ENCODE data around the gene SFSWAP. TPM values are rescaled to one million over a fixed set of nuclear protein-coding genes. Genes with fewer than 3 reads are reported as not detected.

Gene SFSWAP
- total and polyA plus RNA-seq, 2 of the 8 experiments (the other 6 are each of a cell fraction or from before 2014, with no cell fraction given), result 36.5 to 49.5 TPM

DNA sequence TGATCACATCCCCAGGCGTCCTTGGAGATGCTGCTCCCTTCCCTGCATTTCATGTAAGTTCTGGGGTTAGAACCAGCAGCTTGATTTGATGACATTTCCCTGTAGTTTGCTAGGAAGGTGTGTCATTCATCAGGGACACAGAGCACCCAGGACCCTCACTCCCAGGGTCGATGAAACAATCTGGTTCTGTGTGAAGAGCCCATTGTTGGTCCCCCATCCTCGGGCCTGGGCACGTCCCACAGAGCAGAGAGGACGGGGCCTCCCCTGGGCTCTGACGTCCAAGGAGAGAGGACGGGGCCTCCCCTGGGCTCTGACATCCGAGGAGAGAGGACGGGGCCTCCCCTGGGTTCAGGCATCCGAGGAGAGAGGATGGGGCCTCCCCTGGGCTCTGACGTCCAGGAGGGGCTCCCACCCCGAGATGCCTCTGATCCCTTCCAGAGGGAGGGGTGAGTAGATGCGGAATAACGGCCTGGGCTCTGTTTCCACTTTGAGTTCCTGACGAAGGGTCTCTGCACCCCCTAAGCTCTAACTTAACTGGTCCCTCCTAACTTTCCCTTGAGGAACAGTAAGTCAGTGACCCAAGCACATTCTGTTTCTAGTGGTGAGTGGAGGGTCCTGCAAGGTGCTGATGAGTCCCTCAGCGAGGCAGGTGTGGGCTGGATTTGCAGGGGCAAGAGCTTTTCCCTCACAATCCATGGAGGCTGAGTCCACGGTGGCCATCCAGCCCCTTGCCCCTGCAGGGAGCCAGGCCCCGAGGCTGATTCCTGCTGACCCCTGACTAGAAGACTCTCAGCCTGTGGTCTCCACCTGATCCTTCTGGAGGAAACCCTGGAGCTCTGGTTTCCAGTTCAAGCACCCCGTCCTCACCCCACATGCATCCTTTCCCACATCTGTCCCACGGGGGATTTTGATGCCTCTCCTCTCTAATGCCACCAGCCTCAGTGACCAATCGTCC is 35.5 kb upstream of the SFSWAP start:
- no peak overlapping the region for H2BK15ac ChIP-seq (ENCODE audit: low read length)
- H3K4ac ChIP-seq (replicated peaks; ENCODE audit: insufficient read length, low read depth, low read length), result no peak overlapping the region
- FAIRE-seq (no peak), DNase-seq (ENCODE audit: low read depth in 1 of 2, low spot score in 2 of 2) (no peak)
- ChIA-PET POLR2A (ENCODE audit: partially characterized antibody) (interaction anchor here (1.2 kb wide), 1 partner anchor 18 kb away, joined by 3 read pairs; no protein-coding TSS in a partner anchor), CTCF (ENCODE audit: partially characterized antibody) (interaction anchor here (0.8 to 1.1 kb wide), 2 partner anchors 17 to 562 kb away, joined by 3 read pairs; no protein-coding TSS in a partner anchor)
- H3K79me1 ChIP-seq (ENCODE audit: low read depth, low read length), result no peaks in the 10 kb centered on the region
- no peaks in the 10 kb centered on the region for H4K20me1 ChIP-seq (replicated peaks in 1 of 2; ENCODE audit: control insufficient read depth in 1 of 2, insufficient read depth in 2 of 2, low read length in 2 of 2)
- H3K4me1 ChIP-seq (replicated peaks in 1 of 4; ENCODE audit: control insufficient read depth in 3 of 4, insufficient read depth in 4 of 4, low read length in 3 of 4), result no peaks in the 10 kb centered on the region
- no peaks in the 10 kb centered on the region for H3K27me3 ChIP-seq (replicated peaks in 1 of 4; ENCODE audit: control insufficient read depth in 3 of 4, extremely low read depth in 1 of 4, insufficient read depth in 3 of 4, low read length in 3 of 4)
- H2BK120ac ChIP-seq (replicated peaks; ENCODE audit: low read depth, low read length), result no peak overlapping the region
- peaks cover 0 to 3% of the 10 kb centered on the region in 2 experiments; a peak in 1 of 4 replicates for H3K9me3 ChIP-seq (ENCODE audit: insufficient read depth in 2 of 2, low read depth in 1 of 2, low read length in 1 of 2)
- no peak overlapping the region for H3K23ac ChIP-seq (ENCODE audit: insufficient read length)
- H3K14ac ChIP-seq (ENCODE audit: insufficient read length), result no peak overlapping the region
- no peak overlapping the region for H2BK20ac ChIP-seq (ENCODE audit: low read length)
- no peak overlapping the region for H3K4me3 ChIP-seq (ENCODE audit: extremely low read depth in 1 of 4, insufficient read depth in 2 of 4, low read depth in 3 of 4, low read length in 4 of 4)
- no peak overlapping the region for H3K18ac ChIP-seq (ENCODE audit: extremely low read depth, low read length)
- no peak overlapping the region for H2AFZ ChIP-seq (ENCODE audit: low read length)
- no peak overlapping the region for H4K91ac ChIP-seq (replicated peaks; ENCODE audit: insufficient read length, low read length)
- no peaks in the 10 kb centered on the region for H3K36me3 ChIP-seq (ENCODE audit: control insufficient read depth in 2 of 4, insufficient read depth in 4 of 4, low read length in 3 of 4)
- no peak overlapping the region for H3K9ac ChIP-seq (replicated peaks in 1 of 4; ENCODE audit: extremely low read depth in 1 of 4, low read depth in 3 of 4, low read length in 3 of 4)
- no peak overlapping the region for H2BK5ac ChIP-seq (ENCODE audit: low read depth, low read length)
- no peaks in the 10 kb centered on the region for H3K23me2 ChIP-seq (ENCODE audit: low read depth, low read length)
- no peak overlapping the region for H2AK5ac ChIP-seq (ENCODE audit: low read depth, low read length)
- 0 out of 2 replicates have a peak overlapping the region, but pooled peaks have one; percentile 25 for H4K8ac ChIP-seq (ENCODE audit: extremely low read depth, insufficient read depth, low read length)
- no peak overlapping the region for H3K4me2 ChIP-seq (ENCODE audit: insufficient read depth in 1 of 2, low read depth in 2 of 2, low read length in 2 of 2)
- H3K56ac ChIP-seq (replicated peaks; ENCODE audit: insufficient read length, low read depth, low read length), result no peak overlapping the region
- H3K27ac ChIP-seq (ENCODE audit: low read depth, low read length), result no peak overlapping the region
- 88% methylated on average over 19 of the region's 21 CpGs; no CpG with 5 or more reads in 1 of the 2 experiments for WGBS, 2 experiments (ENCODE audit: extremely low coverage in 1 of 2, insufficient coverage in 1 of 2, insufficient read length in 1 of 2, insufficient replicate concordance in 2 of 2, low coverage in 1 of 2, low lambda C conversion rate in 2 of 2, missing lambda C conversion rate in 1 of 2)
- H3K79me2 ChIP-seq (ENCODE audit: control insufficient read depth in 1 of 2, insufficient read depth in 2 of 2, low read length in 2 of 2), result no peaks in the 10 kb centered on the region
- H4K5ac ChIP-seq (ENCODE audit: insufficient read length, low read depth, low read length), result no peak overlapping the region
- H2BK12ac ChIP-seq (ENCODE audit: low read depth, low read length), result no peak overlapping the region
- TF ChIP-seq, protein P1, sequence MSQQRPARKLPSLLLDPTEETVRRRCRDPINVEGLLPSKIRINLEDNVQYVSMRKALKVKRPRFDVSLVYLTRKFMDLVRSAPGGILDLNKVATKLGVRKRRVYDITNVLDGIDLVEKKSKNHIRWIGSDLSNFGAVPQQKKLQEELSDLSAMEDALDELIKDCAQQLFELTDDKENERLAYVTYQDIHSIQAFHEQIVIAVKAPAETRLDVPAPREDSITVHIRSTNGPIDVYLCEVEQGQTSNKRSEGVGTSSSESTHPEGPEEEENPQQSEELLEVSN (IDR thresholded peaks at IDR 0.05), result no peak
- no peak for TF ChIP-seq SRF (IDR thresholded peaks at IDR 0.05; ENCODE audit: low read depth, low read length)
- TF ChIP-seq, protein P2, sequence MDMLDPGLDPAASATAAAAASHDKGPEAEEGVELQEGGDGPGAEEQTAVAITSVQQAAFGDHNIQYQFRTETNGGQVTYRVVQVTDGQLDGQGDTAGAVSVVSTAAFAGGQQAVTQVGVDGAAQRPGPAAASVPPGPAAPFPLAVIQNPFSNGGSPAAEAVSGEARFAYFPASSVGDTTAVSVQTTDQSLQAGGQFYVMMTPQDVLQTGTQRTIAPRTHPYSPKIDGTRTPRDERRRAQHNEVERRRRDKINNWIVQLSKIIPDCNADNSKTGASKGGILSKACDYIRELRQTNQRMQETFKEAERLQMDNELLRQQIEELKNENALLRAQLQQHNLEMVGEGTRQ (IDR thresholded peaks at IDR 0.05; ENCODE audit: low read length), result no peak
- no peak for TF ChIP-seq KDM5A (IDR thresholded peaks at IDR 0.05; ENCODE audit: low read length)
- no peak for TF ChIP-seq HDAC6 (IDR thresholded peaks at IDR 0.05; ENCODE audit: low read depth, low read length)
- no peak for TF ChIP-seq ZNF274 (IDR thresholded peaks at IDR 0.05; ENCODE audit: borderline replicate concordance, extremely low read depth, low read length)
- TF ChIP-seq JUND (IDR thresholded peaks at IDR 0.05; ENCODE audit: low read length), result no peak
- TF ChIP-seq NRF1 (IDR thresholded peaks at IDR 0.05; ENCODE audit: low read depth, low read length), result no peak
- TF ChIP-seq HDAC2 (IDR thresholded peaks at IDR 0.05; ENCODE audit: borderline replicate concordance in 1 of 2, low read depth in 2 of 2, low read length in 2 of 2), result no peak
